Activated naive CD8-positive, alpha-beta T cell treated with anti-CD3 and anti-CD28 coated beads, Interleukin-2, amount 10 ng/mL, durations not matched to agents 7 days and 5 days (primary cell): Measurements from ENCODE around the gene VGF. TPM values are rescaled to one million over a fixed set of nuclear protein-coding genes. Genes with fewer than 3 reads are reported as not detected.
A peak's percentile ranks its signal among the peaks of the same experiment; 100 is the strongest.

ENCODE experiments used
- ATAC-seq: fragments of 150-1000 bp; cut with Tn5 transposase; one replicate; pipeline ENCODE4 v1.10.0; 2021; ENCODE audit warnings: low read depth, moderate library complexity
- POLR2A ChIA-PET: fragments of 350-600 bp; sonication (Branson Sonifier 250); formaldehyde crosslinking; loops from one replicate; lab custom pipeline; 2021; ENCODE audit warnings: antibody characterized with exemption; lab: Charles Lee
- DNase-seq: peaks from one replicate; pipeline ENCODE4 v3.0.0; 2021
- H3K27ac Mint-ChIP-seq: one replicate; pipeline ENCODE4 v1.8.0; 2022; ENCODE audit warnings: mild to moderate bottlenecking, mixed read lengths
- H3K27me3 Mint-ChIP-seq: one replicate; pipeline ENCODE4 v1.8.0; 2022; ENCODE audit warnings: mild to moderate bottlenecking, moderate library complexity, mixed read lengths
- H3K36me3 Mint-ChIP-seq: one replicate; pipeline ENCODE4 v1.8.0; 2021; ENCODE audit warnings: mild to moderate bottlenecking, mixed read lengths
- H3K4me1 Mint-ChIP-seq: one replicate; pipeline ENCODE4 v1.8.0; 2021; ENCODE audit warnings: mixed read lengths
- H3K4me3 Mint-ChIP-seq: one replicate; pipeline ENCODE4 v1.8.0; 2022; ENCODE audit warnings: mild to moderate bottlenecking, moderate library complexity, mixed read lengths
- H3K9me3 Mint-ChIP-seq: one replicate; pipeline ENCODE4 v1.8.0; 2021; ENCODE audit warnings: mixed read lengths
- total RNA-seq, 2 experiments: library from RNA; stranded (reverse); gene quantifications; one replicate each; pipeline ENCODE4 v1.2.3, GENCODE V29; 2021

Gene VGF
- total RNA-seq, 2 experiments from 2014 or later = 0.14 to 0.17 TPM

- no peak for DNase-seq
- Mint-ChIP-seq H3K27ac (no peak overlapping the region), H3K9me3 (no peaks in the 10 kb centered on the region), H3K4me3 (no peak overlapping the region), H3K4me1 (peaks cover 15% of the 10 kb centered on the region), H3K27me3 (peaks cover 14% of the 10 kb centered on the region), H3K36me3 (peaks cover 12% of the 10 kb centered on the region)
- POLR2A ChIA-PET = no interaction called here
- no peak for ATAC-seq
These were observed 5.4 kb downstream of the VGF start for GRCh38 chr7:101159696-101160674.

GRCh38 chr7:101156866-101157589, 8.3 kb downstream of the VGF start:
- POLR2A ChIA-PET = interaction anchor here (0.5 to 1.3 kb wide), 4 partner anchors 8 to 55 kb away, joined by 3 to 7 read pairs (median 4); partner anchors contain the start of gene VGF
- H3K27ac Mint-ChIP-seq = no peak overlapping the region
- H3K27me3 Mint-ChIP-seq = peaks cover 18% of the 10 kb centered on the region
- peaks cover 12% of the 10 kb centered on the region for H3K4me1 Mint-ChIP-seq
- H3K9me3 Mint-ChIP-seq = no peaks in the 10 kb centered on the region
- ATAC-seq (no peak), DNase-seq (no peak)
- peaks cover 12% of the 10 kb centered on the region for H3K36me3 Mint-ChIP-seq
- H3K4me3 Mint-ChIP-seq = no peak overlapping the region

DNA sequence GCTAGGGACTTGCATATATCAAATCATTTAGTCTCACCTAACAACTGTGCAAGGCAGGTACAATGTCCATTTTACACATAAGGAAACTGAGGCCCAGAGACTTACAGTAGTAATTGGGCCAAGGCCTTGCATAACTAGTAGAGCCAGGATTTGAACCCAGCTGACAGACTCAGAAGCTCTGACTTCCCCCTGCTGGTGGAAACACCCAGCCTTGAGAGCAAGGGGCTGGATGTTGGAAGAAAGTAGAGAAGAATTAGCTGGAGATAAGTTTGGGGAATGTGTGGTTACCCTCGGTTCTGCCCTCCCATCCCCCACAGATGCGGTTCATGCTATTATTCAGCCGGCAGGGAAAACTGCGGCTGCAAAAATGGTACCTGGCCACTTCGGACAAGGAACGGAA, 9.1 kb downstream of the VGF start:
- H3K27me3 Mint-ChIP-seq = peaks cover 21% of the 10 kb centered on the region
- ATAC-seq (no peak), DNase-seq (no peak)
- POLR2A ChIA-PET = interaction anchor here (0.5 to 1.3 kb wide), 4 partner anchors 9 to 55 kb away, joined by 3 to 7 read pairs (median 4); partner anchors contain the start of gene VGF
- H3K4me3 Mint-ChIP-seq = no peak overlapping the region
- no peaks in the 10 kb centered on the region for H3K9me3 Mint-ChIP-seq
- peaks cover 12% of the 10 kb centered on the region for H3K4me1 Mint-ChIP-seq
- H3K27ac Mint-ChIP-seq = no peak overlapping the region
- peaks cover 10% of the 10 kb centered on the region for H3K36me3 Mint-ChIP-seq

DNA sequence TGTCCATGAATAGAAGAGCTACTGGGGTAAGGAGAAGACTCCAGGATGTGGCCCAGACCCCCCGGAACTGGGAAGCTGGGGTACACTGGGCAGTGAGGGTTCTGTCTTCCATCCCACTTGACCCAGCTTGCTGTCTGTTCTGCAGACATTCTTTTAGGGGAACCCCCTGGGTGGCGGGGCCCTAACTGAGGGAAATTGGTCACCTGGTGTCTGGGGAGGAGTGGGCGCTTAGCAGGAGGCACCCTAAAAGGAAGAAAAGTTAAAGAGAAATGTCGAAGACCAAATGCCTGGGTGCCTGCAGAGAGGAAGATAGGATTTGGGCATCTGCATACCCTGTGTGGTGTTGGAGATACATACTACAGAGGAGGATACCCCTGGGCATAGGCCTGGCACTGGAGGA, 10.1 kb downstream of the VGF start:
- DNase-seq (no peak), ATAC-seq (no peak)
- Mint-ChIP-seq H3K36me3 (peaks cover 10% of the 10 kb centered on the region), H3K4me3 (peak overlapping the region; percentile 87), H3K4me1 (peaks cover 12% of the 10 kb centered on the region), H3K9me3 (no peaks in the 10 kb centered on the region), H3K27me3 (peaks cover 24% of the 10 kb centered on the region), H3K27ac (peak overlapping the region; percentile 47)
- POLR2A ChIA-PET = interaction anchor here (2.0 kb wide), 1 partner anchor 13 kb away, joined by 5 read pairs; no protein-coding TSS in a partner anchor

DNA sequence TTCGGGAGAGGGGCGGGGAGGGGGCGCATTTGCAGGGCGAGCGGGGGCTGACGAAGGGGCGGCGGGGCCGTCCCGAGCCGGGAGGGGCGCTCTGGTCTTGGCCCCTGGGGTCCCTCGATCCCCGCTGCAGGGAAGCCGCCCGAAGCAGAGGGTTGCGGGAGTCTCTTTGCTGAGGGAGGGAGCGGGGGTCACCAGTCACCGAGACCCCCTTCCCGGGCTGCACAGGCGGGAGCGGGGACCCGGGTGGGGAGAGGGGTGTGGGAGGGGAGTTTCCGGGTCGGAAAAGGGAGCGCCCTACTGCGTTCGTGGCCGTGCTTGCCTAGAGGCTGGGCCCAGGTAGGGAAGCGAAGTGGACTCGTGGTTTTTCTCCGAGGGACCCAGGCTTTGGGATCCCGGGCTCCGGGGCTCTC, 10.7 kb downstream of the VGF start:
- H3K9me3 Mint-ChIP-seq = no peaks in the 10 kb centered on the region
- POLR2A ChIA-PET = interaction anchor here (1.4 to 2.0 kb wide), 2 partner anchors 13 to 19 kb away, joined by 5 to 6 read pairs; no protein-coding TSS in a partner anchor
- H3K4me3 Mint-ChIP-seq = peak overlapping the region; percentile 87
- H3K36me3 Mint-ChIP-seq = peaks cover 8% of the 10 kb centered on the region
- H3K27ac Mint-ChIP-seq = no peak overlapping the region
- H3K4me1 Mint-ChIP-seq = peaks cover 12% of the 10 kb centered on the region
- peaks cover 25% of the 10 kb centered on the region for H3K27me3 Mint-ChIP-seq
- peak; percentile 30 for ATAC-seq
- DNase-seq = no peak

- peaks cover 8% of the 10 kb centered on the region for H3K36me3 Mint-ChIP-seq
- peak within 1 kb of the TSS; percentile 87 for H3K4me3 Mint-ChIP-seq
- H3K4me1 Mint-ChIP-seq = peaks cover 12% of the 10 kb centered on the region
- DNase-seq (peak; percentile 94), ATAC-seq (peak; percentile 87)
- H3K9me3 Mint-ChIP-seq = no peaks in the 10 kb centered on the region
- peak within 1 kb of the TSS; percentile 55 for H3K27ac Mint-ChIP-seq
- H3K27me3 Mint-ChIP-seq = peaks cover 30% of the 10 kb centered on the region
- POLR2A ChIA-PET = interaction anchor here (1.4 to 2.0 kb wide), 2 partner anchors 12 to 19 kb away, joined by 5 to 6 read pairs; no protein-coding TSS in a partner anchor
These were observed 11.2 kb downstream of the VGF start, which contains the start of gene AP1S1 for GRCh38 chr7:101153969-101154692. Gene AP1S1 (plus strand): TSS chr7:101154476. CDS start chr7:101154515, 39 bp downstream.

DNA sequence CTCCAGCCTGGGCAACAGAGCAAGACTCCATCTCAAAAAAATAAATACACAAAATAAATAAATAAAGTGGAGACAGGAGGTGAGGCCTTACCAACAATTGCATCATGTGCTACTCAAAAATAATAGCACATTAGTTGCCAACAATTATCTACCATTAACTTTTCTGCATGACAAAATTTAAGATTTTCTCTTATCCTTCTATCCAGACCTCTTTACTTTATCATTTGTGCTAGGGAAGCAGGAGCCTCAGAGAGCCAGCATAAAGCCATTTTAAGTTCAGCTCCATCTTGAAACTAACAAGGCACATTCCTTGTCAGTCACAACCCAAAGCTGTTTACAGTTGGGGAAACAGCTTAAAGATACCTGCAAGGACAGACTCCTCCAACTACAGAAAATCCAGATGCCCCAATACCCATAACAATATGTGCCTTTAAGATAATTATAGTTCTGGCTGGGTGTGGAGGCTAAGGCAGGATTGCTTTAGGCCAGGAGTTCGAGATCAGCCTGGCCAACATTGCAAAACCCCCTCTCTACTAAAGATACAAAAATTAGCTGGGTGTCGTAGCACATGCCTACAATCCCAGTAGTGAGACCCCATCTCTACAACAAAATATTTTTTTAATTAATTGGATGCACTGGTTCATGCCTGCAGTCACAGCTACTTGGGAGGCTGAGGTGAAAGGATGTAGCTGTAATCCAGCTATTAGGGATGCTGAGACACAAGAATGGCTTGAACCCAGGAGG, 13.3 kb downstream of the VGF start:
- ATAC-seq (no peak), DNase-seq (no peak)
- POLR2A ChIA-PET = interaction anchor here (0.6 to 1.3 kb wide), 2 partner anchors 57 to 66 kb away, joined by 3 read pairs; no protein-coding TSS in a partner anchor
- Mint-ChIP-seq H3K4me1 (peaks cover 14% of the 10 kb centered on the region), H3K27me3 (peaks cover 44% of the 10 kb centered on the region), H3K27ac (no peak overlapping the region), H3K36me3 (peaks cover 4% of the 10 kb centered on the region), H3K4me3 (no peak overlapping the region), H3K9me3 (no peaks in the 10 kb centered on the region)

DNA sequence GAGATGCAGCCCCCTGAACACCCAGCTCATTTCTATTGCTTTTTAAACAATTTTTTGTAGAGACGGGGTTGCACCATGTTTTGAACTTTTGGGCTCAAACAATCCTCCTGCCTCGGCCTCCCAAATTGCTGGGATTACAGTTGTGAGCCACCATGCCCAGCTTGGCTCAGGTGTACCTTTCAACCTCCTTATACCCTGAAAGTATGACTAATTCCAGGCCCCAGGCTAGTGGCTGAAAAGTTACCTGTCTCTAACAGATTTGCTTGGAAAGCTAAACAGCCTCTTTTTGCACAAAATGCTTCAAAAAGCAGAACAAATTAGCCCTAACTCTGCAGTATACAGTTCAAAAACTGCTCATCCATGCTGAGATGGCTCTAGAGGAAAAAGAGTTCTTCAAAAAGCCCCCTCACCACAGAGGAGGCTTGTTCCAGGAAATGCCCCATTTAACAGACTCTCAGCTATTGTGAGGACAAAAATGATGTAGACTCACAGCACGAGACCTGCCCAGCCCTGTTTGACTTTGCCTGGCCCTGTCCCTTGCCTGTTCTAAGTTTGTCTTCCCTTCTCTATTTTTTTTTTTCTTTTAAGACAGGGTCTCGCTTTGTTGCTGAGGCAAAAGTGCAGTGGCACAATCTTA, 24.5 kb downstream of the VGF start:
- peaks cover 39% of the 10 kb centered on the region for H3K4me1 Mint-ChIP-seq
- DNase-seq = no peak
- no peak overlapping the region for H3K4me3 Mint-ChIP-seq
- H3K27ac Mint-ChIP-seq = peak overlapping the region; percentile 13
- POLR2A ChIA-PET = interaction anchor here (0.7 to 1.9 kb wide), 5 partner anchors 14 to 103 kb away, joined by 3 to 6 read pairs (median 3); partner anchors contain the start of gene AP1S1
- no peaks in the 10 kb centered on the region for H3K9me3 Mint-ChIP-seq
- peaks cover 42% of the 10 kb centered on the region for H3K27me3 Mint-ChIP-seq
- H3K36me3 Mint-ChIP-seq = no peaks in the 10 kb centered on the region
- ATAC-seq = peak; percentile 34

GRCh38 chr7:101140339-101140699, 25.1 kb downstream of the VGF start:
- DNase-seq = no peak
- H3K9me3 Mint-ChIP-seq = no peaks in the 10 kb centered on the region
- H3K27ac Mint-ChIP-seq = no peak overlapping the region
- POLR2A ChIA-PET = interaction anchor here (0.7 to 1.6 kb wide), 4 partner anchors 15 to 103 kb away, joined by 3 to 6 read pairs (median 3); no protein-coding TSS in a partner anchor
- ATAC-seq = no peak
- H3K4me1 Mint-ChIP-seq = peaks cover 39% of the 10 kb centered on the region
- no peak overlapping the region for H3K4me3 Mint-ChIP-seq
- H3K36me3 Mint-ChIP-seq = no peaks in the 10 kb centered on the region
- H3K27me3 Mint-ChIP-seq = peaks cover 39% of the 10 kb centered on the region

DNA sequence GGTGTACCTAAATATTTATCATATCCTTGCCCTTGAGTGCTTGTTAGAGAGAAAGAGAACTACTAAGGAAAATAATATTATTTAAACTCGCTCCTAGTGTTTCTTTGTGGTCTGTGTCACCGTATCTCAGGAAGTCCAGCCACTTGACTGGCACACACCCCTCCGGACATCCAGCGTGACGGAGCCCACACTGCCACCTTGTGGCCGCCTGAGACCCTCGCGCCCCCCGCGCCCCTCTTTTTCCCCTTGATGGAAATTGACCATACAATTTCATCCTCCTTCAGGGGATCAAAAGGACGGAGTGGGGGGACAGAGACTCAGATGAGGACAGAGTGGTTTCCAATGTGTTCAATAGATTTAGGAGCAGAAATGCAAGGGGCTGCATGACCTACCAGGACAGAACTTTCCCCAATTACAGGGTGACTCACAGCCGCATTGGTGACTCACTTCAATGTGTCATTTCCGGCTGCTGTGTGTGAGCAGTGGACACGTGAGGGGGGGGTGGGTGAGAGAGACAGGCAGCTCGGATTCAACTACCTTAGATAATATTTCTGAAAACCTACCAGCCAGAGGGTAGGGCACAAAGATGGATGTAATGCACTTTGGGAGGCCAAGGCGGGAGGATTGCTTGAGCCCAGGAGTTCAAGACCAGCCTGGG, 27.0 kb downstream of the VGF start:
- H3K9me3 Mint-ChIP-seq = no peaks in the 10 kb centered on the region
- H3K4me3 Mint-ChIP-seq = peak overlapping the region; percentile 63
- H3K27me3 Mint-ChIP-seq = peaks cover 40% of the 10 kb centered on the region
- no peaks in the 10 kb centered on the region for H3K36me3 Mint-ChIP-seq
- POLR2A ChIA-PET = interaction anchor here (0.9 to 1.6 kb wide), 3 partner anchors 11 to 53 kb away, joined by 3 to 8 read pairs (median 4); partner anchors contain the start of genes SERPINE1 and TRIM56
- H3K4me1 Mint-ChIP-seq = peaks cover 35% of the 10 kb centered on the region
- peak overlapping the region; percentile 72 for H3K27ac Mint-ChIP-seq
- DNase-seq (peak; percentile 55), ATAC-seq (peak; percentile 90)

- peaks cover 37% of the 10 kb centered on the region for H3K27me3 Mint-ChIP-seq
- POLR2A ChIA-PET = interaction anchor here (0.6 to 1.6 kb wide), 3 partner anchors 11 to 53 kb away, joined by 4 to 8 read pairs (median 7); partner anchors contain the start of genes SERPINE1 and TRIM56
- DNase-seq = no peak
- no peak for ATAC-seq
- H3K9me3 Mint-ChIP-seq = no peaks in the 10 kb centered on the region
- peak overlapping the region; percentile 63 for H3K4me3 Mint-ChIP-seq
- peaks cover 35% of the 10 kb centered on the region for H3K4me1 Mint-ChIP-seq
- H3K36me3 Mint-ChIP-seq = no peaks in the 10 kb centered on the region
- H3K27ac Mint-ChIP-seq = peak overlapping the region; percentile 72
These were observed 27.6 kb downstream of the VGF start for GRCh38 chr7:101137651-101138212.
